ENCODE measurements around the gene VTA1.
A peak's percentile ranks its signal among the peaks of the same experiment; 100 is the strongest.
"Not testable (repeated sequence)": the region's sequence is repeated elsewhere in the genome, so short reads cannot be mapped to it uniquely, and the experiment has no call there.

The VTA1 gene

GRCh38 chr6:142146828-142147662 is at the start of gene VTA1, which contains the start of gene NMBR:
Gene VTA1 (plus strand): TSS chr6:142147263. CDS start chr6:142147288, 25 bp downstream.
Gene NMBR (minus strand): TSS chr6:142147122. CDS start chr6:142088658, 58,464 bp downstream.
- peak; percentile 46 for DNase-seq

- not testable (repeated sequence) for DNase-seq
Observed at GRCh38 chr6:142104820-142105219, 42.2 kb upstream of the VTA1 start.

- not testable (repeated sequence) for DNase-seq
Observed at GRCh38 chr6:142110820-142111219, 36.2 kb upstream of the VTA1 start.

GRCh38 chr6:142112451-142113061 is 34.5 kb upstream of the VTA1 start:
- no peak for DNase-seq

- DNase-seq, result no peak
Observed at GRCh38 chr6:142117366-142117765, 29.7 kb upstream of the VTA1 start.

GRCh38 chr6:142118328-142118727 is 28.7 kb upstream of the VTA1 start:
- no peak for DNase-seq

GRCh38 chr6:142118925-142119324 is 28.1 kb upstream of the VTA1 start:
- no peak for DNase-seq

- DNase-seq, result no peak
Observed at GRCh38 chr6:142121342-142121741, 25.7 kb upstream of the VTA1 start.

GRCh38 chr6:142130814-142131213 is 16.2 kb upstream of the VTA1 start:
- DNase-seq, result no peak

- DNase-seq, result no peak
Observed at GRCh38 chr6:142132625-142133024, 14.4 kb upstream of the VTA1 start, which contains the start of gene GJE1. Gene GJE1 (plus strand): TSS chr6:142132925. CDS start chr6:142133159, 234 bp downstream.

- DNase-seq, result no peak
Observed at GRCh38 chr6:142138876-142139275, 8.2 kb upstream of the VTA1 start.

- DNase-seq, result not testable (repeated sequence)
Observed at GRCh38 chr6:142141531-142141930, 5.5 kb upstream of the VTA1 start.

- no peak for DNase-seq
Observed at GRCh38 chr6:142152746-142153145, 5.7 kb downstream of the VTA1 start.

GRCh38 chr6:142153196-142153595 is 6.1 kb downstream of the VTA1 start:
- no peak for DNase-seq

GRCh38 chr6:142154336-142154735 is 7.3 kb downstream of the VTA1 start:
- DNase-seq, result no peak

- DNase-seq, result no peak
Observed at GRCh38 chr6:142155091-142155490, 8.0 kb downstream of the VTA1 start.

- DNase-seq, result no peak
Observed at GRCh38 chr6:142155895-142156757, 9.1 kb downstream of the VTA1 start.

GRCh38 chr6:142156758-142157068 is 9.7 kb downstream of the VTA1 start:
- DNase-seq, result not testable (repeated sequence)

- DNase-seq, result no peak
Observed at GRCh38 chr6:142162780-142163179, 15.7 kb downstream of the VTA1 start.

GRCh38 chr6:142165227-142165626 is 18.2 kb downstream of the VTA1 start:
- no peak for DNase-seq

- no peak for DNase-seq
Observed at GRCh38 chr6:142167071-142167470, 20.0 kb downstream of the VTA1 start.

- DNase-seq, result no peak
Observed at GRCh38 chr6:142167486-142167885, 20.4 kb downstream of the VTA1 start.

- DNase-seq, result no peak
Observed at GRCh38 chr6:142171351-142171750, 24.3 kb downstream of the VTA1 start.

Data from 8988T (cell line).